ENCODE data around the gene PDIA5. TPM values are rescaled to one million over a fixed set of nuclear protein-coding genes. Genes with fewer than 3 reads are reported as not detected.
A peak's percentile ranks its signal among the peaks of the same experiment; 100 is the strongest.

Gene PDIA5
- total RNA-seq, 1 donor from 2014 or later: 14.2 TPM

DNA sequence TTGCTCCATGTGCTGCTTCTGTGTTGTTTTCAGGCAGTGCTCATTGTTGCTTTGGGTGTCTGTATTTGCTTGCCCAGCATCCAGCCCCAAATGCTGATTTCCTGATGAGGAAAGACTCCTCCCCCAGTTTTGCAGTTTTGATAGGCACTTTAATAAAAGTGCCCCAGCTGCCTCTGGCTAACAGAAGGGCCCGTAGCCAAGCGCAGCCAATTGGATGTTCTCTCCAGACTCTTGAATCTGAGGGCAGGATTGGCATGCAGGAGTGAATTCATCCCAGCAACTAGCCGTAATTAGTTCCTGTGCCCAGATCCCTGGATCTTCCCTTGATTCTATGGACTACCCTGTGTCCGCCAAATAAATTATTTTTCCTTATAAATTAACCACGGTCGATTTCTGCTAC lies 24.4 kb upstream of the PDIA5 start:
- Mint-ChIP-seq H3K36me3 (ENCODE audit: low read depth) (no peaks in the 10 kb centered on the region), H3K9me3 (no peaks in the 10 kb centered on the region), H3K27ac (ENCODE audit: unreplicated experiment) (no peak overlapping the region), H3K4me3 (no peak overlapping the region), H3K4me1 (peaks cover 35% of the 10 kb centered on the region), H3K27me3 (ENCODE audit: low read depth) (no peaks in the 10 kb centered on the region)
- DNase-seq (ENCODE audit: low read depth, low spot score): no peak
- TF ChIP-seq, protein P1, sequence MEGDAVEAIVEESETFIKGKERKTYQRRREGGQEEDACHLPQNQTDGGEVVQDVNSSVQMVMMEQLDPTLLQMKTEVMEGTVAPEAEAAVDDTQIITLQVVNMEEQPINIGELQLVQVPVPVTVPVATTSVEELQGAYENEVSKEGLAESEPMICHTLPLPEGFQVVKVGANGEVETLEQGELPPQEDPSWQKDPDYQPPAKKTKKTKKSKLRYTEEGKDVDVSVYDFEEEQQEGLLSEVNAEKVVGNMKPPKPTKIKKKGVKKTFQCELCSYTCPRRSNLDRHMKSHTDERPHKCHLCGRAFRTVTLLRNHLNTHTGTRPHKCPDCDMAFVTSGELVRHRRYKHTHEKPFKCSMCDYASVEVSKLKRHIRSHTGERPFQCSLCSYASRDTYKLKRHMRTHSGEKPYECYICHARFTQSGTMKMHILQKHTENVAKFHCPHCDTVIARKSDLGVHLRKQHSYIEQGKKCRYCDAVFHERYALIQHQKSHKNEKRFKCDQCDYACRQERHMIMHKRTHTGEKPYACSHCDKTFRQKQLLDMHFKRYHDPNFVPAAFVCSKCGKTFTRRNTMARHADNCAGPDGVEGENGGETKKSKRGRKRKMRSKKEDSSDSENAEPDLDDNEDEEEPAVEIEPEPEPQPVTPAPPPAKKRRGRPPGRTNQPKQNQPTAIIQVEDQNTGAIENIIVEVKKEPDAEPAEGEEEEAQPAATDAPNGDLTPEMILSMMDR (conservative IDR thresholded peaks at IDR 0.05): no peak

- no peak overlapping the region for H3K4me3 Mint-ChIP-seq
- H3K4me1 Mint-ChIP-seq: peaks cover 29% of the 10 kb centered on the region
- H3K27me3 Mint-ChIP-seq (ENCODE audit: low read depth): no peaks in the 10 kb centered on the region
- no peaks in the 10 kb centered on the region for H3K36me3 Mint-ChIP-seq (ENCODE audit: low read depth)
- DNase-seq (ENCODE audit: low read depth, low spot score): no peak
- TF ChIP-seq, protein P1 (conservative IDR thresholded peaks at IDR 0.05): no peak
- peak overlapping the region; percentile 83 for H3K27ac Mint-ChIP-seq (ENCODE audit: unreplicated experiment)
- H3K9me3 Mint-ChIP-seq: no peaks in the 10 kb centered on the region
Measured at GRCh38 chr3:123044981-123045763, 21.7 kb upstream of the PDIA5 start.

GRCh38 chr3:123046262-123047061 lies 20.4 kb upstream of the PDIA5 start:
- Mint-ChIP-seq H3K27me3 (ENCODE audit: low read depth) (no peaks in the 10 kb centered on the region), H3K36me3 (ENCODE audit: low read depth) (no peaks in the 10 kb centered on the region), H3K27ac (ENCODE audit: unreplicated experiment) (no peak overlapping the region), H3K4me1 (peaks cover 27% of the 10 kb centered on the region), H3K9me3 (no peaks in the 10 kb centered on the region), H3K4me3 (no peak overlapping the region)
- TF ChIP-seq, protein P1 (conservative IDR thresholded peaks at IDR 0.05): no peak
- DNase-seq (ENCODE audit: low read depth, low spot score): no peak

DNA sequence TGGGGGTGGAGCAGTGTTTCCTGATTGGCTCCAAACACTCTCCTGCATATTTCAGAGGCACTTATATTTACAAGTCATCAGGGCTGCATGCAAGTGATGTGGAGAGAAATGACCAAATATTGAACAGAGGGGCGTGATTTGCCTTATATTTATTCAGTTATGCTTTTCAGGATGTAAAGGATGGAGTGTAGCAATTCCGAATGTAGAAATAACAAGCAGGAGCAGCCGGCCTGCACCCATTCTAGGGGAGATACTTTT lies 19.8 kb upstream of the PDIA5 start:
- Mint-ChIP-seq H3K36me3 (ENCODE audit: low read depth) (no peaks in the 10 kb centered on the region), H3K27me3 (ENCODE audit: low read depth) (no peaks in the 10 kb centered on the region), H3K4me1 (peaks cover 21% of the 10 kb centered on the region), H3K9me3 (no peaks in the 10 kb centered on the region), H3K4me3 (no peak overlapping the region), H3K27ac (ENCODE audit: unreplicated experiment) (no peak overlapping the region)
- no peak for DNase-seq (ENCODE audit: low read depth, low spot score)
- TF ChIP-seq, protein P1 (conservative IDR thresholded peaks at IDR 0.05): no peak

GRCh38 chr3:123048480-123049237 lies 18.2 kb upstream of the PDIA5 start:
- Mint-ChIP-seq H3K36me3 (ENCODE audit: low read depth) (no peaks in the 10 kb centered on the region), H3K27ac (ENCODE audit: unreplicated experiment) (peak overlapping the region; percentile 30), H3K4me1 (peaks cover 18% of the 10 kb centered on the region)

More at GRCh38 chr3:123048480-123049237, 18.2 kb upstream of the PDIA5 start:
- H3K27me3 Mint-ChIP-seq (ENCODE audit: low read depth): peaks cover 4% of the 10 kb centered on the region
- H3K4me3 Mint-ChIP-seq: no peak overlapping the region
- DNase-seq (ENCODE audit: low read depth, low spot score): no peak
- TF ChIP-seq, protein P1 (conservative IDR thresholded peaks at IDR 0.05): no peak
- no peaks in the 10 kb centered on the region for H3K9me3 Mint-ChIP-seq

Data from neural crest cell (in vitro differentiated cells).